Measurements from ENCODE around the gene CALHM4. TPM values are rescaled to one million over a fixed set of nuclear protein-coding genes. Genes with fewer than 3 reads are reported as not detected.

Gene CALHM4
- total and polyA plus RNA-seq, 2 experiments from 2014 or later: not detected

DNA sequence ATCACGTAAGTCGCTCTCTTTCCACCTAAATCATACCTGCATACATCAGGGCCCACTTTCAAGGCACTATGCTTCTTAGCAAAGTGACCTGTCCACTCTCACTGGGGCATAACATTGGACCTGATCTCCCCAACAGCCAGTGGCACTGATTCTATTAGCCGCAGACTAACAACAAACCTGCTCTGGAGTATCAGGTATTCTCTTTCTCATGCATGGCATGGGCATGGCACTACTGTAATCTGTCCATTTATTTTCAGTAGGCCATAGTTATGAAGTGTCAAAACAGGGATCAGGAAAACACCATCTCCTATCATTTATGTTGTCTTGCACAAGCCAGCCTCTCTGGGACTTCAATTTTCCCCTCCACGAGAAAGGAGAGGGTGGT, 8.5 kb downstream of the CALHM4 start (continued):
- TF ChIP-seq, protein P1, sequence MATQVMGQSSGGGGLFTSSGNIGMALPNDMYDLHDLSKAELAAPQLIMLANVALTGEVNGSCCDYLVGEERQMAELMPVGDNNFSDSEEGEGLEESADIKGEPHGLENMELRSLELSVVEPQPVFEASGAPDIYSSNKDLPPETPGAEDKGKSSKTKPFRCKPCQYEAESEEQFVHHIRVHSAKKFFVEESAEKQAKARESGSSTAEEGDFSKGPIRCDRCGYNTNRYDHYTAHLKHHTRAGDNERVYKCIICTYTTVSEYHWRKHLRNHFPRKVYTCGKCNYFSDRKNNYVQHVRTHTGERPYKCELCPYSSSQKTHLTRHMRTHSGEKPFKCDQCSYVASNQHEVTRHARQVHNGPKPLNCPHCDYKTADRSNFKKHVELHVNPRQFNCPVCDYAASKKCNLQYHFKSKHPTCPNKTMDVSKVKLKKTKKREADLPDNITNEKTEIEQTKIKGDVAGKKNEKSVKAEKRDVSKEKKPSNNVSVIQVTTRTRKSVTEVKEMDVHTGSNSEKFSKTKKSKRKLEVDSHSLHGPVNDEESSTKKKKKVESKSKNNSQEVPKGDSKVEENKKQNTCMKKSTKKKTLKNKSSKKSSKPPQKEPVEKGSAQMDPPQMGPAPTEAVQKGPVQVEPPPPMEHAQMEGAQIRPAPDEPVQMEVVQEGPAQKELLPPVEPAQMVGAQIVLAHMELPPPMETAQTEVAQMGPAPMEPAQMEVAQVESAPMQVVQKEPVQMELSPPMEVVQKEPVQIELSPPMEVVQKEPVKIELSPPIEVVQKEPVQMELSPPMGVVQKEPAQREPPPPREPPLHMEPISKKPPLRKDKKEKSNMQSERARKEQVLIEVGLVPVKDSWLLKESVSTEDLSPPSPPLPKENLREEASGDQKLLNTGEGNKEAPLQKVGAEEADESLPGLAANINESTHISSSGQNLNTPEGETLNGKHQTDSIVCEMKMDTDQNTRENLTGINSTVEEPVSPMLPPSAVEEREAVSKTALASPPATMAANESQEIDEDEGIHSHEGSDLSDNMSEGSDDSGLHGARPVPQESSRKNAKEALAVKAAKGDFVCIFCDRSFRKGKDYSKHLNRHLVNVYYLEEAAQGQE (IDR thresholded peaks at IDR 0.05; ENCODE audit: unreplicated experiment): no peak
- TF ChIP-seq CREB1 (CRISPR knock-in tag; IDR thresholded peaks at IDR 0.05; ENCODE audit: low read depth) (no peak), POLR2AphosphoS5 (IDR thresholded peaks at IDR 0.05; ENCODE audit: low read depth) (no peak), NANOG (IDR thresholded peaks at IDR 0.05; ENCODE audit: borderline replicate concordance) (no peak), ZNF331 (CRISPR knock-in tag; IDR thresholded peaks at IDR 0.05; ENCODE audit: low read depth) (no peak)
- TF ChIP-seq, protein P2, sequence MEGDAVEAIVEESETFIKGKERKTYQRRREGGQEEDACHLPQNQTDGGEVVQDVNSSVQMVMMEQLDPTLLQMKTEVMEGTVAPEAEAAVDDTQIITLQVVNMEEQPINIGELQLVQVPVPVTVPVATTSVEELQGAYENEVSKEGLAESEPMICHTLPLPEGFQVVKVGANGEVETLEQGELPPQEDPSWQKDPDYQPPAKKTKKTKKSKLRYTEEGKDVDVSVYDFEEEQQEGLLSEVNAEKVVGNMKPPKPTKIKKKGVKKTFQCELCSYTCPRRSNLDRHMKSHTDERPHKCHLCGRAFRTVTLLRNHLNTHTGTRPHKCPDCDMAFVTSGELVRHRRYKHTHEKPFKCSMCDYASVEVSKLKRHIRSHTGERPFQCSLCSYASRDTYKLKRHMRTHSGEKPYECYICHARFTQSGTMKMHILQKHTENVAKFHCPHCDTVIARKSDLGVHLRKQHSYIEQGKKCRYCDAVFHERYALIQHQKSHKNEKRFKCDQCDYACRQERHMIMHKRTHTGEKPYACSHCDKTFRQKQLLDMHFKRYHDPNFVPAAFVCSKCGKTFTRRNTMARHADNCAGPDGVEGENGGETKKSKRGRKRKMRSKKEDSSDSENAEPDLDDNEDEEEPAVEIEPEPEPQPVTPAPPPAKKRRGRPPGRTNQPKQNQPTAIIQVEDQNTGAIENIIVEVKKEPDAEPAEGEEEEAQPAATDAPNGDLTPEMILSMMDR (conservative IDR thresholded peaks at IDR 0.05; ENCODE audit: low read depth in 2 of 2): no peak
- TF ChIP-seq, protein P3, sequence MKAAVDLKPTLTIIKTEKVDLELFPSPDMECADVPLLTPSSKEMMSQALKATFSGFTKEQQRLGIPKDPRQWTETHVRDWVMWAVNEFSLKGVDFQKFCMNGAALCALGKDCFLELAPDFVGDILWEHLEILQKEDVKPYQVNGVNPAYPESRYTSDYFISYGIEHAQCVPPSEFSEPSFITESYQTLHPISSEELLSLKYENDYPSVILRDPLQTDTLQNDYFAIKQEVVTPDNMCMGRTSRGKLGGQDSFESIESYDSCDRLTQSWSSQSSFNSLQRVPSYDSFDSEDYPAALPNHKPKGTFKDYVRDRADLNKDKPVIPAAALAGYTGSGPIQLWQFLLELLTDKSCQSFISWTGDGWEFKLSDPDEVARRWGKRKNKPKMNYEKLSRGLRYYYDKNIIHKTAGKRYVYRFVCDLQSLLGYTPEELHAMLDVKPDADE (IDR thresholded peaks at IDR 0.05): no peak

DNA sequence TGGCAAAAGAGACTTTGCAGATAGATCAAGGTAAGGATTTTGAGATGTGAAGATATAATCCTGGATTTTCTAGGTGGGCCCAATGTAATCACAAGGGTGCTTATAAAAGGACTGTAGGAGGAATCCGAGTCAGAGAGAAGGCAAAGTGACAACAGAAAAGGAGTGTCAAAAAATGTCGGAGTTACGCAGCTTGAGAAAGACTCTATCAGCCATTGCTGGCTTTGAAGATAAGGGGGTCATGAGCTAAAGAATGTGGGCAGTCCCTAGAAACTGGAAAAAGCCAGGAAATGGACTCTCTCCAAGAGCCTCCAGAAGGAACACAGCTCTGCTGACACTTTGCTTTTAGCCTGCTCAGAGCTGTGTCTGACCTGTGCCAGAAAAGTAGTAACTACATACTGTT, 9.1 kb downstream of the CALHM4 start:
- Histone ChIP-seq H3K27me3 (ENCODE audit: insufficient read depth) (no peaks in the 10 kb centered on the region), H3K4me3 (no peak overlapping the region), H2AFZ (no peak overlapping the region), H3F3A (replicated peaks; ENCODE audit: low read depth) (no peaks in the 10 kb centered on the region), H3K27ac (ENCODE audit: low read depth) (no peak overlapping the region), H4K20me1 (replicated peaks; ENCODE audit: insufficient read depth) (no peaks in the 10 kb centered on the region), H3K36me3 (ENCODE audit: insufficient read depth) (no peaks in the 10 kb centered on the region), H3K9me2 (ENCODE audit: insufficient read depth) (no peaks in the 10 kb centered on the region), H3K79me2 (replicated peaks; ENCODE audit: insufficient read depth) (no peaks in the 10 kb centered on the region), H3K4me2 (no peak overlapping the region), H3K4me1 (ENCODE audit: insufficient read depth) (no peaks in the 10 kb centered on the region)
- H3K4me1 Mint-ChIP-seq: peaks cover 4% of the 10 kb centered on the region; the same call in 2 of the 3 replicates
- H3K27ac Mint-ChIP-seq: no peak overlapping the region
- H3K4me3 Mint-ChIP-seq: no peak overlapping the region
- DNase-seq (ENCODE audit: low spot score): no peak
- ATAC-seq: no peak
- no peaks in the 10 kb centered on the region for H3K27me3 Mint-ChIP-seq (ENCODE audit: insufficient read depth, low read depth, poor library complexity)
- no peaks in the 10 kb centered on the region for H3K9me3 Mint-ChIP-seq
- H3K36me3 Mint-ChIP-seq (ENCODE audit: low read depth): no peaks in the 10 kb centered on the region
- TF ChIP-seq ZNF114 (CRISPR knock-in tag; IDR thresholded peaks at IDR 0.05) (no peak), JUNB (IDR thresholded peaks at IDR 0.05; ENCODE audit: unreplicated experiment) (no peak), ZNF331 (CRISPR knock-in tag; IDR thresholded peaks at IDR 0.05; ENCODE audit: low read depth) (no peak), EZH2 (IDR thresholded peaks at IDR 0.05; ENCODE audit: low read depth, unreplicated experiment) (no peak), POLR2AphosphoS5 (IDR thresholded peaks at IDR 0.05; ENCODE audit: low read depth) (no peak)
- TF ChIP-seq, protein P3 (IDR thresholded peaks at IDR 0.05): no peak
- TF ChIP-seq, protein P4, sequence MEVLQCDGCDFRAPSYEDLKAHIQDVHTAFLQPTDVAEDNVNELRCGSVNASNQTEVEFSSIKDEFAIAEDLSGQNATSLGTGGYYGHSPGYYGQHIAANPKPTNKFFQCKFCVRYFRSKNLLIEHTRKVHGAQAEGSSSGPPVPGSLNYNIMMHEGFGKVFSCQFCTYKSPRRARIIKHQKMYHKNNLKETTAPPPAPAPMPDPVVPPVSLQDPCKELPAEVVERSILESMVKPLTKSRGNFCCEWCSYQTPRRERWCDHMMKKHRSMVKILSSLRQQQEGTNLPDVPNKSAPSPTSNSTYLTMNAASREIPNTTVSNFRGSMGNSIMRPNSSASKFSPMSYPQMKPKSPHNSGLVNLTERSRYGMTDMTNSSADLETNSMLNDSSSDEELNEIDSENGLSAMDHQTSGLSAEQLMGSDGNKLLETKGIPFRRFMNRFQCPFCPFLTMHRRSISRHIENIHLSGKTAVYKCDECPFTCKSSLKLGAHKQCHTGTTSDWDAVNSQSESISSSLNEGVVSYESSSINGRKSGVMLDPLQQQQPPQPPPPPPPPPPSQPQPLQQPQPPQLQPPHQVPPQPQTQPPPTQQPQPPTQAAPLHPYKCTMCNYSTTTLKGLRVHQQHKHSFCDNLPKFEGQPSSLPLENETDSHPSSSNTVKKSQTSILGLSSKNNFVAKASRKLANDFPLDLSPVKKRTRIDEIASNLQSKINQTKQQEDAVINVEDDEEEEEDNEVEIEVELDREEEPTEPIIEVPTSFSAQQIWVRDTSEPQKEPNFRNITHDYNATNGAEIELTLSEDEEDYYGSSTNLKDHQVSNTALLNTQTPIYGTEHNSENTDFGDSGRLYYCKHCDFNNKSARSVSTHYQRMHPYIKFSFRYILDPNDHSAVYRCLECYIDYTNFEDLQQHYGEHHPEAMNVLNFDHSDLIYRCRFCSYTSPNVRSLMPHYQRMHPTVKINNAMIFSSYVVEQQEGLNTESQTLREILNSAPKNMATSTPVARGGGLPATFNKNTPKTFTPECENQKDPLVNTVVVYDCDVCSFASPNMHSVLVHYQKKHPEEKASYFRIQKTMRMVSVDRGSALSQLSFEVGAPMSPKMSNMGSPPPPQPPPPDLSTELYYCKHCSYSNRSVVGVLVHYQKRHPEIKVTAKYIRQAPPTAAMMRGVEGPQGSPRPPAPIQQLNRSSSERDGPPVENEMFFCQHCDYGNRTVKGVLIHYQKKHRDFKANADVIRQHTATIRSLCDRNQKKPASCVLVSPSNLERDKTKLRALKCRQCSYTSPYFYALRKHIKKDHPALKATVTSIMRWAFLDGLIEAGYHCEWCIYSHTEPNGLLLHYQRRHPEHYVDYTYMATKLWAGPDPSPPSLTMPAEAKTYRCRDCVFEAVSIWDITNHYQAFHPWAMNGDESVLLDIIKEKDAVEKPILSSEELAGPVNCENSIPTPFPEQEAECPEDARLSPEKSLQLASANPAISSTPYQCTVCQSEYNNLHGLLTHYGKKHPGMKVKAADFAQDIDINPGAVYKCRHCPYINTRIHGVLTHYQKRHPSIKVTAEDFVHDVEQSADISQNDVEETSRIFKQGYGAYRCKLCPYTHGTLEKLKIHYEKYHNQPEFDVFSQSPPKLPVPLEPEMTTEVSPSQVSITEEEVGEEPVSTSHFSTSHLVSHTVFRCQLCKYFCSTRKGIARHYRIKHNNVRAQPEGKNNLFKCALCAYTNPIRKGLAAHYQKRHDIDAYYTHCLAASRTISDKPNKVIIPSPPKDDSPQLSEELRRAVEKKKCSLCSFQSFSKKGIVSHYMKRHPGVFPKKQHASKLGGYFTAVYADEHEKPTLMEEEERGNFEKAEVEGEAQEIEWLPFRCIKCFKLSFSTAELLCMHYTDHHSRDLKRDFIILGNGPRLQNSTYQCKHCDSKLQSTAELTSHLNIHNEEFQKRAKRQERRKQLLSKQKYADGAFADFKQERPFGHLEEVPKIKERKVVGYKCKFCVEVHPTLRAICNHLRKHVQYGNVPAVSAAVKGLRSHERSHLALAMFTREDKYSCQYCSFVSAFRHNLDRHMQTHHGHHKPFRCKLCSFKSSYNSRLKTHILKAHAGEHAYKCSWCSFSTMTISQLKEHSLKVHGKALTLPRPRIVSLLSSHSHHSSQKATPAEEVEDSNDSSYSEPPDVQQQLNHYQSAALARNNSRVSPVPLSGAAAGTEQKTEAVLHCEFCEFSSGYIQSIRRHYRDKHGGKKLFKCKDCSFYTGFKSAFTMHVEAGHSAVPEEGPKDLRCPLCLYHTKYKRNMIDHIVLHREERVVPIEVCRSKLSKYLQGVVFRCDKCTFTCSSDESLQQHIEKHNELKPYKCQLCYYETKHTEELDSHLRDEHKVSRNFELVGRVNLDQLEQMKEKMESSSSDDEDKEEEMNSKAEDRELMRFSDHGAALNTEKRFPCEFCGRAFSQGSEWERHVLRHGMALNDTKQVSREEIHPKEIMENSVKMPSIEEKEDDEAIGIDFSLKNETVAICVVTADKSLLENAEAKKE (CRISPR knock-in tag; IDR thresholded peaks at IDR 0.05): no peak

All from GM23338 (cell line).